GM21526 (cell line): ENCODE data around the gene TEP1.
"Not testable (repeated sequence)": the region's sequence is repeated elsewhere in the genome, so short reads cannot be mapped to it uniquely, and the experiment has no call there.

Experiments
- ATAC-seq: cut with Tn5 transposase; IDR thresholded peaks from one replicate; pipeline ENCODE4 v1.9.1; 2021; ENCODE audit warnings: moderate library complexity; ENCODE audit not compliant: unreplicated experiment, low FRiP score

The TEP1 gene

DNA sequence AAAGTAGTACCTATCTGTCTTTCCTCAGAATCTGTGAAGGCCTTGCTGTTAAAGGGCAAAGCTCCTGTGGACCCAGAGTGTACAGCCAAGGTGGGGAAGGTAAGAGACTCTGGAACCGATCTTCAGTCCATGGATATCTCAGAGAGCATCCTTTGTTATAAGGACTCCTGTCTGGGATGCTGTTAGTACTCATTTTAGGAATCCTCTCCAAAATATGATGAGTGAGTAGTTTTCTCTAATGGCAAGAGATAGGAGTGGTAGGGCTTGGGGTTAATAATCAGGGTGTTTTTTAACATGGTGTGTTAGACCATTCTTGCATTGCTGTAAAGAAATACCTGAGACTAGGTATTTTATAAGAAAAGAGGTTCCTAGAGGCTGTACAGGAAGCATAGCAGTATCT, 67.9 kb downstream of the TEP1 start:
- no peak for ATAC-seq

DNA sequence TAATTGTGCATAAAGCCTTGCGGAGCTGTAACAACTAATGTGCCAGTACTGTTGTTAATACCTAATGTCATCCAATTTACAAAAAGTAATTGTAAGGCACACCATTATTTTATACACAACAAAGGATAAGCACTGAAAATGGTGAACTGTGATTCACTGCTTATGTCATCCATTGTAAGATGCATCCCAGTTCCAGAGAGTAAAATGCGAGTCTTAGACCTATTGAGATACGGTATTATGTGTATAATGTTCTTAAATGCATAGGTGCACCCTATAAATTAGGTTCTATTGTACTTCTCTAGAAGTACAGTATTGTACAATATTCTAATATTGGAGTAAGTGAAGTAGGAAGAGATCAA, 69.5 kb downstream of the TEP1 start:
- no peak for ATAC-seq

- ATAC-seq, result peak; percentile 85
Measured at GRCh38 chr14:20343092-20343861, 70.0 kb downstream of the TEP1 start, which contains the start of gene PARP2. PARP2 (plus strand) TSS chr14:20343635; CDS start chr14:20343642, 7 bp downstream.

- ATAC-seq, result no peak
Measured at GRCh38 chr14:20341646-20342045, 71.7 kb downstream of the TEP1 start.

DNA sequence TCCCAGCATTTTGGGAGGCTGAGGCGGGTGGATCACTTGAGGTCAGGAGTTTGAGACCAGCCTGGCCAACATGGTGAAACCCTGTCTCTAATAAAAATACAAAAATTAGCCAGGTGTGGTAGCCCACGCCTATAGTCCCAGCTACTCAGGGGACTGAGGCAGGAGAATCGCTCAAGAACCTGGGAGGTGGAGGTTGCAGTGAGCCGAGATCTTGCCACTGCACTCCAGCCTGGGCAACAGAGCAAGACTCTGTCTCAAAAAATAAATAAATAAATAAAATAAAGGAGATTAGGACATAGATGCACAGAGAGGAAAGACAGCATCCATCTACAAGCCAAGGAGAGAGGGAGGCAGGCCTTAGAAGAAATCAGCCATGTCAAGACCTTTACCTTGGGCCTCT, 72.3 kb downstream of the TEP1 start:
- ATAC-seq, result not testable (repeated sequence)

DNA sequence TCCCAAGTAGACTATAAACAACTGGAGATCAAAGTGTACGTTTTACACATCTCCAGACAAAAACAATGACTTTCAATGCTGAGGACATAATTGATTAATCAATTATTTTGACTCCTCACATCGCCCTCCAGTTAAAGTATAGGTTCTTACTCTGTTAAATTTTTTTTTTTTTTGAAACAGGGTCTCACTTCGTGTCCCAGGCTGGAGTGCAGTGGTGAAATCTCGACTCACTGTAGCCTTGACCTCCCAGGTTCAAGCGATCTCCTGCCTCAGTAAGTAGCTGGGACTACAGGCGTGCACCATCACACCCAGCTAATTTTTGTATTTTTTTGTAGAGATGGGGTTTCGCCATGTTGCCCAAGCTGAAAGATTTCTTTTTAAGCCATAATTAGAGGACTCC, 79.3 kb downstream of the TEP1 start:
- ATAC-seq, result no peak

- ATAC-seq, result no peak
Measured at GRCh38 chr14:20333494-20333841, 79.8 kb downstream of the TEP1 start.

- peak; percentile 94 for ATAC-seq
Measured at GRCh38 chr14:20332788-20333493, 80.4 kb downstream of the TEP1 start, which contains the start of gene CCNB1IP1. CCNB1IP1 (minus strand) TSS chr14:20333279; CDS start chr14:20316523, 16,756 bp downstream.

DNA sequence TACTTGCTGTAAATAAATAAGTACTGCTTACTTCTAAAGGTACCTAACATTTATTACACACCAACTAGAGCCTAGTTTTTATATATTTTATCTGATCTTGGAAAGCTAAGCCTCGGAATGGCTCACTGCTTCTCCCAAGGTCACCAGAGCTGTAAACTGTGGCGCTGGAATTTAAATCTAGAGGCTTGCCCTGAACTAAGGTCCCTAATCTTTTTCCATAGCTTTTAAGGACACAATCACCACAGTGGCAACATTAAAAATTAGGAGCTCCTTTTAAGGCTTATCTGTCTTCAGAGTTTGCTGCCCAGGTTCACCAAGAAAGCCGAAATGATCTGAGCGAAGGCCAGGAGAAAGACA, 80.9 kb downstream of the TEP1 start:
- no peak for ATAC-seq

GRCh38 chr14:20331053-20331613, 82.2 kb downstream of the TEP1 start:
- no peak for ATAC-seq

DNA sequence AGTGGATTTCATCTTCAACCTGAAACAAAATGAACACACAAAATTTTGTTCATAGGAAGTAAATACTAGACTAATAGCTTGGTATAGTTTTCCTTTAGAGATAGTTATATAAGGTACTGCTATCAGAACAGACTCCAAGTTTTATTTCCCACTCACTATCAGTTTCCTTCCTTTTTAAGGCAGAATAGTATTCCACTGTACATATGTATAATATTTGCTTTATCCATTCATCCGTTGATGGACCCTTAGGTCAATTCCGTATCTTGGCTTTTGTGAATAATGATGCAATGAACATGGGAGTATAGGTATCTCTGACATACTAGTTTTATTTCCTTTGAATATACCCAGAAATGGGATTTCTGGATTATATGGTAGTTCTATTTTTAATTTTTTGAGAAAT, 83.9 kb downstream of the TEP1 start:
- ATAC-seq, result no peak

- ATAC-seq, result no peak
Measured at GRCh38 chr14:20328705-20329104, 84.6 kb downstream of the TEP1 start.

- ATAC-seq, result no peak
Measured at GRCh38 chr14:20327005-20327869, 86.1 kb downstream of the TEP1 start.

GRCh38 chr14:20317720-20318119, 95.6 kb downstream of the TEP1 start:
- ATAC-seq, result no peak
